GM19328 (cell line): Measurements from ENCODE around the gene IFNGR2.

Experiments used
- ATAC-seq: cut with Tn5 transposase; IDR thresholded peaks from one replicate; pipeline ENCODE4 v1.9.1; 2021; ENCODE audit warnings: mild to moderate bottlenecking, moderate library complexity; ENCODE audit not compliant: unreplicated experiment

IFNGR2 gene

GRCh38 chr21:33480481-33481103 is 77.4 kb downstream of the IFNGR2 start:
- ATAC-seq, result no peak

DNA sequence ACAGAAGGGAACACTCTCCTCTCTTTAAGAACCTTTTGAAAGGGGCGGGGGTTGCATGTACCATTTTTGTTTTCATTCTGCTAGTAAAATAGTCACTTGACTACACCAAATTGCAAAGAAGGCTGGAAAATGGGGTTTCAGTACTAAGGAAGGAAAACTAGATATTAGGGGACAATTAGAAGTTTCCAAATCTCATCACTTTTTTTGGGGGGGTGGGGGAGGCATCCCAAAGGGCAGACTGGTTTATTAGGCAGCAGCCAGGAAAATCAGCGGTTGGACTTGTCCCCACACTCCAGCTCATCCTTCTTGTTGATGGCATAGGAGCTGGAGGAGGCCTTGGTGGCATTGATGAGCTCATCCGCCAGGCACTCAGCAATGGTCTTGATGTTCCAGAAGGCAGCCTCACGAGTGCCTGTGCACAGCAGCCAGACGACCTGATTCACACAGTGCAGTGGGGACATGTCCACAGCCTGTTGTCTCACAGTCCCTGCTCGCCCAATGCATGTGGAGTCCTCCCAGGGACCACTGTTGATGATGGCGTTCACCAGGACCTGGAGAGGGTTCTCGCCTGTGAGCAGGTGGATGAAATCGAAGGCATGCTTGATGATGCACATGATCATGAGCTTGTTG is 78.2 kb downstream of the IFNGR2 start:
- ATAC-seq, result no peak
